Endothelial cell of umbilical vein (primary cell): ENCODE measurements around the gene CDYL. TPM values are rescaled to one million over a fixed set of nuclear protein-coding genes. Genes with fewer than 3 reads are reported as not detected.

Experiments
- BruUV-seq: library from RNA; stranded (reverse); fragments of 400-500 nt; replicated peaks from 2 replicates; lab custom pipeline; 2021; lab: Mats Ljungman, UMichigan
- CTCF ChIA-PET: fragments of 300-600, 350-600 bp; sonication (Branson Sonifier 250); formaldehyde crosslinking; loops from one replicate; lab custom pipeline; 2021; ENCODE audit warnings: antibody characterized with exemption, inconsistent platforms; lab: Charles Lee
- POLR2A ChIA-PET: fragments of 300-600, 350-600 bp; sonication (Branson Sonifier 250); formaldehyde crosslinking; loops from one replicate; lab custom pipeline; 2021; ENCODE audit warnings: antibody characterized with exemption, inconsistent platforms; lab: Charles Lee
- DNase-seq: peaks from one replicate; pipeline ENCODE4 v3.0.0-alpha.2; 2011; ENCODE audit warnings: low read depth, low spot score
- FAIRE-seq: peaks from 2 replicates; lab custom pipeline; 2011; peaks lifted over from hg19 to GRCh38; lab: Jason Lieb, UNC
- H2AFZ ChIP-seq: 2 replicates; pipeline ENCODE4 v1.6.0; 2012; ENCODE audit warnings: low read depth, low read length, control low read depth, inconsistent platforms
- H3K27ac ChIP-seq: 2 replicates; pipeline ENCODE4 v1.5.1; 2011; ENCODE audit warnings: low read depth, mild to moderate bottlenecking, control low read depth, low read length, moderate library complexity; ENCODE audit not compliant: insufficient read depth
- H3K27me3 ChIP-seq, 2 experiments: 2 replicates each; pipeline versions ENCODE4 v1.6.0 to v1.6.1; 2011; ENCODE audit warnings: low read length in 2 of 2, mixed read lengths in 1 of 2; ENCODE audit not compliant: control insufficient read depth in 2 of 2, insufficient read depth in 2 of 2
- H3K36me3 ChIP-seq, 2 experiments: 2 replicates in 1 of 2; 3 replicates in 1 of 2; pipeline ENCODE4 v1.5.1; 2011; ENCODE audit warnings: low read length in 2 of 2, mild to moderate bottlenecking in 1 of 2, moderate library complexity in 1 of 2; ENCODE audit not compliant: control insufficient read depth in 2 of 2, insufficient read depth in 2 of 2; ENCODE audit errors: extremely low read depth in 1 of 2
- H3K4me1 ChIP-seq: 3 replicates; pipeline ENCODE4 v1.5.1; 2011; ENCODE audit warnings: mild to moderate bottlenecking, low read length; ENCODE audit not compliant: control insufficient read depth, insufficient read depth; ENCODE audit errors: extremely low read depth
- H3K4me2 ChIP-seq: 2 replicates; pipeline ENCODE4 v1.6.1; 2011; ENCODE audit warnings: low read length, control low read depth, mixed read lengths; ENCODE audit not compliant: insufficient read depth
- H3K4me3 ChIP-seq, 3 experiments: fragments of 200-600 bp in 1 of 3; sonication (generic), shearing (Covaris generic) in 1 of 3; replicated peaks in 1 of 3; 2 replicates each; pipeline ENCODE4 v1.5.1; 2011 to 2016; ENCODE audit warnings: control low read depth in 3 of 3, low read length in 3 of 3, mild to moderate bottlenecking in 2 of 3, inconsistent platforms in 1 of 3, low read depth in 1 of 3, moderate library complexity in 1 of 3; ENCODE audit not compliant: insufficient read depth in 1 of 3
- H3K79me2 ChIP-seq: 2 replicates; pipeline ENCODE4 v1.6.0; 2012; ENCODE audit warnings: low read length, inconsistent platforms; ENCODE audit not compliant: control insufficient read depth, insufficient read depth
- H3K9ac ChIP-seq: replicated peaks from 2 replicates; pipeline ENCODE3; 2011; ENCODE audit warnings: low read length, control low read depth; ENCODE audit not compliant: insufficient read depth; ENCODE audit errors: extremely low read depth
- H3K9me1 ChIP-seq: replicated peaks from 3 replicates; pipeline ENCODE4 v1.6.0; 2011; ENCODE audit warnings: mild to moderate bottlenecking, low read length; ENCODE audit not compliant: control insufficient read depth, insufficient read depth; ENCODE audit errors: extremely low read depth
- H3K9me3 ChIP-seq: replicated peaks from 2 replicates; pipeline ENCODE4 v1.5.1; 2012; ENCODE audit warnings: low read length, inconsistent platforms; ENCODE audit not compliant: control insufficient read depth, insufficient read depth
- H4K20me1 ChIP-seq: replicated peaks from 2 replicates; pipeline ENCODE3; 2011; ENCODE audit warnings: mild to moderate bottlenecking, low read length; ENCODE audit not compliant: control insufficient read depth, insufficient read depth; ENCODE audit errors: extremely low read depth
- EZH2 ChIP-seq: IDR thresholded peaks from 2 replicates; pipeline ENCODE4 v1.6.1; 2012; ENCODE audit warnings: borderline replicate concordance, low read depth, mild to moderate bottlenecking, moderate library complexity, low read length, inconsistent platforms; ENCODE audit not compliant: severe bottlenecking
- MYC ChIP-seq: IDR thresholded peaks from one replicate; pipeline ENCODE4 v1.6.1; 2011; ENCODE audit warnings: mild to moderate bottlenecking, low read depth, low read length
- dilution Hi-C: fragments of 300-500 bp; cut with MboI; formaldehyde crosslinking; loops from one replicate; pipeline ENCODE4 v1.15.0; 2019; ENCODE audit warnings: low sequenced_read_pairs; ENCODE audit not compliant: extremely low pct_ligation_motif_present
- intact Hi-C: fragments of 100-400 bp; cut with micrococcal nuclease; formaldehyde crosslinking; loops from one replicate; pipeline ENCODE4 v1.10.0; 2022
- polyA plus RNA-seq, 4 experiments: library from polyadenylated mRNA; depleted of rRNA in 3 of 4; stranded (reverse) in 3 of 4; unstranded in 1 of 4; fragments of >200 nt; gene quantifications; 2 replicates each; pipeline versions ENCODE4 v1.2.1 to v1.2.3, GENCODE V29; 2011 to 2012; ENCODE audit warnings: missing spikeins in 1 of 4
- total RNA-seq: library from RNA; stranded (reverse); gene quantifications from 2 replicates; pipeline ENCODE4 v1.2.3, GENCODE V29; 2021
- TF ChIP-seq, protein P1 (sequence below): IDR thresholded peaks from 2 replicates; pipeline ENCODE4 v1.6.1; 2011; ENCODE audit not compliant: insufficient read depth, insufficient read length
- TF ChIP-seq, protein P2 (sequence below), 2 donors: IDR thresholded peaks; 1 replicate in 1 of 2; 2 replicates in 1 of 2; pipeline ENCODE4 v1.5.1; 2011; ENCODE audit warnings: low read length in 2 of 2, mild to moderate bottlenecking in 2 of 2, moderate library complexity in 2 of 2, control low read depth in 1 of 2, inconsistent platforms in 1 of 2, low read depth in 1 of 2; ENCODE audit not compliant: insufficient read depth in 1 of 2; ENCODE audit errors: extremely low read depth in 1 of 2

Gene CDYL
- total and polyA plus RNA-seq, 2 donors (not counting 3 experiments of a cell fraction or from before 2014, with no cell fraction given): 10.2 to 35.6 TPM

- no peaks in the 10 kb centered on the region for H4K20me1 ChIP-seq
- H3K36me3 ChIP-seq: no peaks in the 10 kb centered on the region
- no peak for FAIRE-seq
- H3K27me3 ChIP-seq: peaks cover 9 to 12% of the 10 kb centered on the region in 2 experiments
- no peak overlapping the region for H3K4me3 ChIP-seq
- H3K9ac ChIP-seq: no peak overlapping the region
- no peaks in the 10 kb centered on the region for H3K9me1 ChIP-seq
- dilution Hi-C loops: no loop called here
- no peak overlapping the region for H3K27ac ChIP-seq
- no peaks in the 10 kb centered on the region for H3K79me2 ChIP-seq
- no peak for DNase-seq
- no peak overlapping the region for H2AFZ ChIP-seq
- TF ChIP-seq, protein P1, sequence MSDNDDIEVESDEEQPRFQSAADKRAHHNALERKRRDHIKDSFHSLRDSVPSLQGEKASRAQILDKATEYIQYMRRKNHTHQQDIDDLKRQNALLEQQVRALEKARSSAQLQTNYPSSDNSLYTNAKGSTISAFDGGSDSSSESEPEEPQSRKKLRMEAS: no peak
- TF ChIP-seq MYC: no peak
- no peak for TF ChIP-seq EZH2
- TF ChIP-seq, protein P2, sequence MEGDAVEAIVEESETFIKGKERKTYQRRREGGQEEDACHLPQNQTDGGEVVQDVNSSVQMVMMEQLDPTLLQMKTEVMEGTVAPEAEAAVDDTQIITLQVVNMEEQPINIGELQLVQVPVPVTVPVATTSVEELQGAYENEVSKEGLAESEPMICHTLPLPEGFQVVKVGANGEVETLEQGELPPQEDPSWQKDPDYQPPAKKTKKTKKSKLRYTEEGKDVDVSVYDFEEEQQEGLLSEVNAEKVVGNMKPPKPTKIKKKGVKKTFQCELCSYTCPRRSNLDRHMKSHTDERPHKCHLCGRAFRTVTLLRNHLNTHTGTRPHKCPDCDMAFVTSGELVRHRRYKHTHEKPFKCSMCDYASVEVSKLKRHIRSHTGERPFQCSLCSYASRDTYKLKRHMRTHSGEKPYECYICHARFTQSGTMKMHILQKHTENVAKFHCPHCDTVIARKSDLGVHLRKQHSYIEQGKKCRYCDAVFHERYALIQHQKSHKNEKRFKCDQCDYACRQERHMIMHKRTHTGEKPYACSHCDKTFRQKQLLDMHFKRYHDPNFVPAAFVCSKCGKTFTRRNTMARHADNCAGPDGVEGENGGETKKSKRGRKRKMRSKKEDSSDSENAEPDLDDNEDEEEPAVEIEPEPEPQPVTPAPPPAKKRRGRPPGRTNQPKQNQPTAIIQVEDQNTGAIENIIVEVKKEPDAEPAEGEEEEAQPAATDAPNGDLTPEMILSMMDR (IDR thresholded peaks at IDR 0.05; ENCODE audit: extremely low read depth in 1 of 2, insufficient read depth in 1 of 2, low read depth in 1 of 2, low read length in 2 of 2): no peak
- POLR2A ChIA-PET: interaction anchor here (0.6 kb wide), 1 partner anchor 194 kb away, joined by 3 read pairs; no protein-coding TSS in a partner anchor
- CTCF ChIA-PET: interaction anchor here (1.2 to 1.8 kb wide), 3 partner anchors 12 to 61 kb away, joined by 3 to 4 read pairs (median 3); no protein-coding TSS in a partner anchor
- no TSS peak for BruUV-seq
- no peaks in the 10 kb centered on the region for H3K9me3 ChIP-seq
- intact Hi-C loops: no loop called here
- no peaks in the 10 kb centered on the region for H3K4me1 ChIP-seq
- no peak overlapping the region for H3K4me2 ChIP-seq
Measured at GRCh38 chr6:4969609-4970285, 193.5 kb downstream of the CDYL start.
